Stimulated activated CD4-positive, alpha-beta T cell treated with anti-CD3 and anti-CD28 coated beads, TNF-alpha, amount 100 ng/mL, for 4 hours (primary cell): Measurements from ENCODE around the gene TAF15.
A peak's percentile ranks its signal among the peaks of the same experiment; 100 is the strongest.

Experiments
- DNase-seq, 3 experiments: peaks; one replicate each; pipeline ENCODE4 v3.0.0-alpha.2; 2020; ENCODE audit warnings: low read depth in 3 of 3

Gene TAF15

DNA sequence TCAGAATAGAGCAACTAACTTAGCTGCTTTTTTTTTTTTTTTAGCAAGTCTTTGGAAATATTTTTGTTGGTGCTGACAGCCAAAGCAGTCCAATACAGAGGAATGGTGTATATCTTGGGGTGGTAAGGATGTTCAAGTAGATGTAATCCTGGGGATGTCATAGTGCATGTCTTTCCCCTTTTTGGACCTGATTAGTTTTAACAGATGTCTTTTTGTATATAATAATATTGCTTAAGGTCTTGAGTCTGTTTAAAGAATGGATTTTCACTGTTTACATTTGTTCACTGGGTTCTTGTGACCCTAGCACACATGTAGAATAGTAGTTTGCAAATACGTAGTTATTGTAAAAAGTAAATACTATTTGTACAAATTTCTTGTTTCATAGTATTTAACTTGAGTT lies 7.9 kb downstream of the TAF15 start:
- no peak for DNase-seq

DNA sequence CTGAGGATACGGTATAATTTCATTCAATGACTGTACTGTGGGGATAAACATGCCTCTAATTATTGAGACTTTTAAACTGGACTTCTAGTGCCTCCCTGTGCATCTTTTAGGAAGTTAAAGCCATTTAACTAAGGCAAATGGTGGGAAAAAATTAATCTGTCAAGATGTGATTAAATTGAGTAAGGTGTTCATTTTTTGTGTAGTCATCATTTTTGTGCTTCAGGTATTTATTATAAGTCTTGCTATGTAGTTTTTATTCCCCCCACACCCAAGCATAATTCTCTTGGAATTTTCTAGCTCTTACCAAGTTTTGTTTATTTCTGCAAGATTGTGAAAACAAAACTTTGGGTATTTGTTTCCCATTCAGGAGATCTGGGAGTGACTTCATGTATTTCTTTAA lies 10.2 kb downstream of the TAF15 start:
- DNase-seq: no peak

DNA sequence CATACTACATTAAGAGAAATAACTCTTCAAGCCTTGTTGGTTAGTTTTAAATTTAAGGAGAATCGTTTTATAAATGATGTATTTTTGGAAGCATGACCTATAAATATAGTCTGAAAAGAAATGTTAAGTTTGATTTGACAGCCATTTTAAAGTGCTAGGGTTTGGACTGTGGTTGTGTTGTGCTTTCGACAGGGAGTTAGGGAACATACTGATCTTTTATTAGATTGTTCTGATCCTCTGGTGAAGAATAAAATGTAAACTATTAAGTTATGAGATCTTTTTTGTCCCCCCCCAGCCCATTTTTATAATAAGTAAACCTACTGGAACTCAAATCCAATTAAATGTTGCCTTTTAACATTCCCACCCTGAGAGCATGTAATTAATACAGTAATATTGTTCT lies 12.0 kb downstream of the TAF15 start:
- DNase-seq: no peak

DNA sequence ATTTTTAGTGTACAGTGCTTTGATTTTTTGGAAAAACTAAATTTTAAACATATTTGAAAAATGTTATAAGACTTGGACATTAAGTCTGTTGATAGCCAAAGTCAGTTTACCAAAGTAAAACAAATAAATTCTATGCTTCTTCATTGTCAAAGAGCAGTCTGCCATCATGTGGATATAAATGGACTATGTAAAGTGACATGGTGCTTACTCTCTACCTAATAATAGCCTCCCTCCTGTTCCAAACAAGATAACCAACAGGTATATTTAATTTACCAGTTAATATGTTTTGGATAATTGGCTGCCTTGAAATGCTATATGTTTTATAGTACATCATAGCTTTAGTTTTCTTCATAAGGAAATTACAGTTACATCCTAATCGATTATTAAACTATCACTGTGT lies 15.9 kb downstream of the TAF15 start:
- no peak for DNase-seq

DNA sequence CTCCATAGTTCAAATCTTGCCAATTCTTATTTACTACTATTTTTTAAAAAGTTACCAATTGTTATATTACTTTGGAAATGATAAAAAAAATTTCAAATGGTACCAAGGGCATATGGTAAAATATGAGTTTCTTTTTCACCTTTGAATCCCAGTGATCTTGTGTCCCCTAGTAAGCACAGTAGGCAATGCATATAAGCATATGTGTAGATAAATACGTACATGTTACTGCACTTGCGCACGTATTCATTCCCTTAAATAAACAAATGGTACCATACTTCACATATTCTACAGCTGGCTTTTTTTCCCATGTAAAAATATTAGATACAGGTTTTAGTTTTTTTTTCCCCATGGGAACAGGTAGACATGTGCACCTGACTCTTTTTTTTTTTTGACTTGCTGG lies 31.8 kb downstream of the TAF15 start:
- DNase-seq: no peak

DNA sequence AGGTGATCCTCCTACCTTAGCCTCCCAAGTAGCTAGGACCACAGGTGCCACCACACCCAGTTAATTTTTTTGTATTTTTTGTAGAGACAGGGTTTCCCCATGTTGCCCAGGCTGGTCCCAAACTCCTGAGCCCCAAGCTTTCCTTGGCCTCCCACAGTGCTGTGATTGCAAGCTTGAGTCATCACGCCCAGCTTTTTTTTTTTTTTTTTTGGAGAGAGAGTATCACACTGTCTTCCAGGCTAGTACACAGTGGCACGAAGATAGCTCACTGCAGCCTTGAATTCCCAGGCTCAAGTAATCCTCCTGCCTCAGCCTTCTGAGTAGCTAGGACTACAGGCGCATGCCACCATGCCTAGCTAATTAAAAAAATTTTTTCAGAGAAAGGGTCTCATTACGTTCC lies 32.2 kb downstream of the TAF15 start:
- DNase-seq: no peak

DNA sequence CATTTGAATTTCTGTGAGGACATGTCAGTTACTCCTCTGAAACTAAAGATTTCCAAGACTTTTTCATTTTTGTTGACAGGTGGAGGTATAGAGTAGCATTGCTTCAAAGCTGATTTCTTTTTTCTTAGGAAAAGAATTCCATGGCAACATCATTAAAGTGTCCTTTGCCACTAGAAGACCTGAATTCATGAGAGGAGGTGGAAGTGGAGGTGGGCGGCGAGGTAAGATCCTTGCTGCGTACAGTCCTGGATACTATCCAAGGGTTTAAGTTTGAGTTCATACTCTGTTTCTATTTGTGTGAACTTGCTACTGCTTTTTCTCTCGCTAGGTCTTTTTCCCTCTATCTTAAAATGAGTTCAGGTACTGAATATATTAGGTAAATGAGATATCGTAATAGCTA lies 33.0 kb downstream of the TAF15 start:
- no peak for DNase-seq

DNA sequence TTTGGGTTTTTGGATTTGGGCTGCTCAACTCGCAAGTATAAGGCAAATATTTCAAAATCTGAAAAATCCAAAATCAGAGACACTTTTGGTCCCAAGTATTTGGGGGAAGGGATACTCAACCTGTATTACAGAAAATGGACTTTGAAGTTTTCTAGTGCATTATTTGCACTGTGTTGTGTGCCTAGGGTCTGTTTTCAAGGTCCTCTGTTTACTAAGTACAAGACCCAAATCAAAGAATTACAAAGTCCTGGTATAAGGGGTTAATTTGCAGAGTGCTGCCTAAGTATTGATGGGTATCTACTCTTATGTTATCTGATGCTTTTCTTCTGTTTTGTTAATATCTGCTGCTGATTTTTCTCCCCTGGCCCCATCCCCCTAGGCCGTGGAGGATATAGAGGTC lies 34.4 kb downstream of the TAF15 start:
- no peak for DNase-seq

DNA sequence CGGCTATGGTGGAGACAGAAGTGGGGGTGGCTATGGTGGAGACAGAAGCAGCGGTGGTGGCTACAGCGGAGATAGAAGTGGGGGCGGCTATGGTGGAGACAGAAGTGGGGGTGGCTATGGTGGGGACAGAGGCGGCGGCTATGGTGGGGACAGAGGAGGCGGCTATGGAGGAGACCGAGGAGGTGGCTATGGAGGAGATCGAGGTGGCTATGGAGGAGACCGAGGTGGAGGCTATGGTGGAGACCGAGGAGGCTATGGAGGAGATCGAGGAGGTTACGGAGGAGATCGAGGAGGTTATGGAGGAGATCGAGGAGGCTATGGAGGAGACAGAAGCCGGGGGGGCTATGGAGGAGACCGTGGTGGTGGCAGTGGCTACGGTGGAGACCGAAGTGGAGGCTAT lies 35.3 kb downstream of the TAF15 start:
- DNase-seq: no peak

DNA sequence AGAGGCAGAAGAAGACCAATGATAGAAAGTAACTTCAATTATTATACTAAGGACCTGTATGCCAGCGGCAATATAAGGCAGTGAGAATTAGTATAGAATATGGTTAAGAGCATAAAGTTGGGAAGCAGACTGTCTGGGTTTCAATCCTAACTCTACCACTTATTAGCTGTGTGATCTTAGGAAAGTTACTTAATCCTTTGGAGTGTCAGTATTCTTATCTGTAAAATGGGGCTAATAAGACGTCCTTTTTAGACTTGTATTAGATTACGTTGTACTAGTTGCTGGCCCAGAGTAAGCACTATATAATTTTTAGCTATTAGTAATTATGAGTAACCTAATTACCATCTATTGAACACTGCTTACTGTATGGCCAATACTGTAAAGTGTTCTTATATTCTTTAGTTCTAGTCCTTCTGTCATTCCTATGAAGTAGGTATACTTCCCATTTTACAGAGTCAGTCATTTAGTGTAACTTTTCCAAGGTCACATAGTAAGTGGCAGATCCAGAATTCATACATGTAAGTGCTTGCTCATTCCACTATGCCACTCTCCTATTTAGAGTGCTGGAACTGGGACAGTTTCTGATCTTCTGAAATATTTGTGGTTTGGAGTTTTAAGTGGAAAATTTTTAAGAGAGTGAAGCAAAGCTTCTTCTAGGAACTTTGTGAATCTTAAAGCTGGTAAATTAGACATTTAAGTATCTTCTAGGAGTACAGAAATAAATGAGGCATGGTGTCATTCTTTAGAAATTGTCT lies 36.9 kb downstream of the TAF15 start:
- no peak for DNase-seq

DNA sequence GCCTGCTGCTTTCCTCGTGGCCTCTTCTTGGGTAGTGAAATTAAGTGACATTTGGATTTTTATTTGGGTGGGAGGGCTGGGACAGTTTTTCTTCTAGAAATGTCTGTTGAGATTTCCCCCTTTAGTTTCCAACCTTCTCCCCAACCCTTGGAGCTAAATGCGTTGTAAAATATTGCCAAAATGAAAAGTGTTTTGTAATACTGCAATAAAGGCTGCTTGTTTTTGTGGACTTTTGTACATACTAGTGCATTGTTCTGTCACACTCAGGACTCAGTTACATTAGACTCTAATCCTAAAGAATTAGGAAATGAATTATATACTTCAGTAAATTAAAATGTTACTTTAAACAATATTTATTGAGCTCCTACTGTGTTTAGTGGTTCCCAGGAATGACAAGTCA lies 37.7 kb downstream of the TAF15 start:
- DNase-seq: no peak

DNA sequence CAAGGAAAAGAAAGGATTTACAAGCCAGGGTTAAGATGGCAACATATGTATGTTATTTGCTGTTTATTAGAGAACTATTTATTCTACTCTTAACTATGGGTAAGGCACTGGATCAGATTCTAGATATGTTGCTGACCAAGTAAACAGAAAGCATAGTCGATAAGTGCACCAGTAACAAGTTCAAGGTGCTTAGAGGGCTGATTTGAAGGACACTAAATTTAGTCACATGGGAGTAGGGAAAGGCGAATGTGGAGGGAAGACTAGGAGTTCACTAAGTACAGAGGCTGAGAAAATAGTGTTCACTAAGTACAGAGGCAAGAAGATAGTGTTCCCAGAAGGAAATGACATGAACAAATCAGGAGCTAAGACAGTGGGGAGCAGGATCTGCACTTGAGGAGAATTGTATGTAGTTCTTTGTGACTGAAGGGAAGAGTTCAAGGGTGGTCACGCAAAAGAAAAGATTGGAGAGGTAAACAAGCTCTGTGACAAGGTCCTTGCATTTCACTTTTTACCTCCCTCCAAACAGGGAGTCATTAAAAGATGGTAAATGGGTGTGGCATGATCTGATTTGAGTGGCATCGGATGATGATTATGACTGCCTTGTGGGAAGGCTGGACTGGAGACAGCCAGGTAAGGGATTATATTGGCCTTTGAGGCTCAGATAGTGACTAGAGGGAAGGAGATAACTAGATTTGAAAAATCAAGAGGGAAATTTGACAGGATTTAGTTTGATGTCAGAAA lies 38.5 kb downstream of the TAF15 start:
- no peak for DNase-seq

DNA sequence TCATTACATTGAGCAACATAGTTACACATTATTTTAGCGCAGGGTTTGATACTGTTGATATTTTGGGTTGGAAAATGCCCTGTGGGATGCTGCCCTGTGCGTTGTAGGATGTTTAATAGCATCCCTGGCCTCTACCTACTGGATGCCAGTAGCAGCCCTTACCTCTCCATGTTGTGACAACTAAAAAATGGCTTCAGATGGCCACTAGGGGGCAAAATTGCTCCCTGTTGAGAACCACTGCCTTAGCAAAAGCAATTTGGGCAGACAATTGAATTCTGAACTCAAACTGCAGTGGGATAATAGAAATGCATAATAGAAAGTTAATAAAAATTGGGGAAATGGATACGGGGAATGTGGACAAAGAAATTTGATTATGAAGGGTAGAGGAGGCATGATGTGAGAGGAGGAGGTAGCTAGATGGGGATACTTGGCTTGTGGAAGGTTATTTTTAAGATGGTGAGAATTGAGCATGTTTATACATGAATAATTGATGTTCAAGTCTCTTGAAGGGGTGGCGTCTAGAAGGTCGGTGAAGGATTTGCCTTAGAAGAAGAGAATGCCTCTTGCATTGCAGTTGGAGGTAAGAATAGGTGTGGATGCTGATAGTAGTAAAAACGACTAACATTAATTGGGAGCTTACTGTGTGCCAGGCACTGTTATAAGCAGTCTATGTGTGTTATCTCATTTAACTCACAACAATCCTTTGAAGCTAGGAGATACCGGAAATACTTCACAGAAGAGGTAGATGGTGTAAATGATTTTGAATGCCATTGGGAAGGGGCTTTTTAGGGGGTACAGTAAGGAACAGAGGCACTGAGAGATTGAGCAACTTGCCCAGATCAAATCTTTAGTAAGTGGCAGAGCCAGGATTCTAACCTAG lies 40.4 kb downstream of the TAF15 start:
- peak in 1 of 3 experiments; percentile 34 for DNase-seq

DNA sequence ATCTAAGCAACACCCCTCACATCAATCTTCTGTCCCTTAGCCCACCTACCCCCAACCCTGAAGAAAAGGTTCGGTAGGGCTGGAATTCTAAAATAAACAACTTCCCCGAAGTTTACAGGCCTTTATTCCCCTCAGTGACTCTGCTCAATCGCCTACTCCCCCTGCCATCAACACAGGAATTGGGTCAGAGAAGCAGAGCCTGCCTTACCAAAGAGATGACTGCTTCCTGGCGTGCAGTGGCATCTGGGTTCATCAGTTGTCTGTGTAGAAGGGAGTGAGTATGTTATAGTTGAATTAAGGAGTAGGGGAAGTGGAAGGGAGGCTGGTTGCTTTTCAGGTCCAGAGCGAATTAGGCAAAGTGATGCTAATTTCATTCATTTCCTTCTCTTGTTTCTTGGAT lies 46.7 kb downstream of the TAF15 start:
- no peak for DNase-seq

DNA sequence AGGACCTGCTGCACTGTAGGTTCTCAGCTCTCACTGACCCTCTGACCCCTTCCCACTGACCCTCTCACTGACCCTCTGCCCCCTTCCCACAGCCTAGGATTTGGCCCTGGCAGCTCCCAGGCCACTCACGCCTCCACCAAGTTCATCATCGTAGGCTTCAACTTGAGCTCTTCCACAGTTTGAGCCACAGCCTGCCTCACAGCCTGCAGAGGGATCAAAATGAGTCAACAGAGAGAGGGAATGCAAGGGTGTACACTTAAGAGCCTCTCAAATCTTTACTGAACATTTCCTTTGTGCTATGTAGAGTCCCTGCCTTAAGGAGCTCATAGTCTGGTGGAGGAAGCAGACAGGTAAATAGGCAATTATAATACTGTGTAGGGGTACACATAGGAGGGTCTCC lies 47.3 kb downstream of the TAF15 start:
- DNase-seq: no peak

DNA sequence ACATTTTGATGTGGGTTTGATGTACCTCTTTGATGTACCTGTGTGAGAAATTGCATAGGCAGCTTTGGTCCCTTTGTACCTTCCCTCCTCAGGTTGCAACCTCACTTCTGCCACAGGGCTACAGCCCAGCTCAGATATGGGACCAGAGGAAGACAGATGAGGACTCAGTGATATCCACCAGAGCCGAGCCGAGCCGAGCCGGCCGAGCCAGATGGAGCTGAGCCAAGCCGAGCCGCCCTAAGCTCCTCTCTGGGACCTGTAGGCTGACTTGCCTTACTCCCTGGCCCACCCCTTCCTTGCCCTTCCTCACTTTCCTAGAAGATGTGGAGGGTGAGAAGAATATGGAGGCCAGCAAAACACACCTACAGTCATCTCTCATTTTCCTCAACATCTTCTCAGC lies 55.6 kb downstream of the TAF15 start:
- DNase-seq: no peak

DNA sequence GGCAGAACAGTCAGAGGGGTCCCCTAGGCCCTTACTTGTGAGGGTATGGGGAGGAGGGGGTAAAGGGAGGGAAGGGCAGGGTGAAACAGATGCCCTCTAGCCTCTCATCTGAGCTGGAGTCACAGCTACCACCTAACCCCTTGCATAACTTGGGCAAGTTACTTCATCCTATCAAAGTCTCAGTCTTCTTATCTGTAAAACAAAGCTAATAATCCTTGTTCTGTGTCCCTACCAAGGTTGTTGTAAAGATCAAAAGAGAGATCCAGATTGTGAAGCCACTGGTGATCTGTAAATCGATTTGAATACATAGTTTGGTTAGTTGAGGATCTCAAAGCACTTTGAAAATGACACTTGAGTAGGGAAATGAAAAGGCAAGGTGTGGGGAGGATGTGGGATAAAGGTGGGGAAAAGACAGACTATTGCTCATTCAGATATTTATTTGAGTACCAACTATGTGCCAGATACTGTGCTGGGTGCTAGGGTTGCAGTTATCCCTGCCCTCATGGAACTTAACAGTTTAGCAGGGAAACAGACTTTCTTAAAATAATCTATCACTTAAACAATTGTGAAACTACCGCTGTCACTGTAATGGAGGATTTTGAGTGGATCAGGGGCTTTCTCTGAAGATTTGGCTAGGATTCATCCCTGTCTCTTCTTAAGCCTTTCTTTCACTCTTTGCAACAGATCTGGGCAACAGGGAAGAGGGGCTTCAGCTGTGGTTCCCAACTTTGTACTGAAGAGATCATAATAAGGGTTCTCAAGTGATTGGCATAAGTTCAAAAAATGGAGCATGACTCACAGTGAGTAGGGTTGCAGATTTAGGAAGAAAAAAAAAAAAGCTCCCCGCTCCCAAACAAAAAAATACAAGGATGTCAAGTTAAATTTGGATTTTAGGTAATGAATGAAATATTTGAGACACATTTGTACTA lies 56.4 kb downstream of the TAF15 start:
- no peak for DNase-seq

DNA sequence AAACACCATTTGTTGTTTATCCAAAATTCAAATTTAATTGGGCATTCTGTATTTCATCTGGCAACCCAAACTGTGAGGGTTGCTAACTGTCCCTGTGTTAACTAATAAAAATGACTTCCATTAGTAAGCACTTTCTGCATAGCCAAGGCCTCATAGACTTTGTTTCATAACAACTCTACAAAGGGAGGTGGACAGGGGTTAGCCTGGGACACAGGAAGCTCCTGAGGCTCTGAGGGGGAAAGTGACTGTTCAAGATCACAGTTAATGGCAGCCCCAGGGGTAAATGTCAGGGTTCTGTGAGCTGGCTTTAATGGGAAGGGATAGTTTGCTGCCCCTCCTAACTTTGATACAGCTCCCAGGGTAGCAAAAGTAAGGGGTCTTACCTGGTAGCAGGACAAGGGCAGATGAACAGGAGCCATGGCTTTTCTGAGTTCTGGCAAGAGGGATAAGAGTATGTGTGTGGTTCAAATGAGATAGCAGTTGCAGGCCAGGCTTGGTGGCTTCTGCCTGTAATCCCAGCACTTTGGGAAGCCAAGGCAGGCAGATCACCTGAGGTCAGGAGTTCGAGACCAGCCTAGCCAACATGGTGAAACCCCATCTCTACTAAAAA lies 57.2 kb downstream of the TAF15 start:
- DNase-seq: no peak

DNA sequence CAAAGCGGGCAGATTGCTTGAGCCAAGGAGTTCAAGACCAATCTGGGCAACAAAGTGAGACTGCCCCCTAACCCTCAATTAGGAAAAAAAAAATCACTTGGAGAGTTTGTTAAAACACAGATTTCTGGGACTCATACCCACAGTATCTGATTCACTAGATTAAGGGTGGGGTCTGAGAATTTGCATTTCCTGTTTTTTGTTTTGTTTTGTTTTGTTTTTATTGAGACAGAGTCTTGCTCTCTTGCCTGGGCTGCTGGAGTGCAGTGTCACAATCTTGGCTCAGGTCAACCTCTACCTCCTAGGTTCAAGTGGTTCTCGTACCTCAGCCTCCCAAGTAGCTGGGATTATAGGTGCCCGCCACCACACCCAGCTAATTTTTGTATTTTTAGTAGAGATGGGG lies 58.3 kb downstream of the TAF15 start:
- no peak for DNase-seq

DNA sequence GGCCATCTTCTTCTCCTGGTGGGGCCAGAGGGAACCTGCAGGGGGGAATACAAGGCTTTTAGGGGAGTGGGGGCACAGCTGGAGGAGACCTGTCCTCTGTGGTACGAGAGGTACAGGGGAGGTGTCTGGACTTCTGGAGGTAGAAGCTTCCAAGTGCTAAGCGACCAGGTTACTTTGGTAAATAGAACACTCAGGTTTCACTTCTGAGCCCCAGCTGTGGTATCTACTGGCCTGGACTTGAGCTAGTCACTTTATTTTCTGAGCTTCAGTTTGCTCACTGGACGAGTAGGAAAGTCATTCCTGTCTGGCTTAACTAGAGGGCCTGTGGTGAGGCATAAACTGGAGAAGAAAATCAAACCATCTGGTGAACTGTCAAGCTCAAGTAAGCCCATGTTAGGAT lies 59.5 kb downstream of the TAF15 start, which contains the start of gene HEATR9:
HEATR9 (minus strand) TSS at position 155 of the 400 bp plus-strand sequence; CDS start at position 6, 149 bp downstream.
- no peak for DNase-seq
